Liver (tissue), 9 donors: ENCODE data around the gene CDH23. TPM values are rescaled to one million over a fixed set of nuclear protein-coding genes. Genes with fewer than 3 reads are reported as not detected.

Source experiments
- DNase-seq: peaks from one replicate; pipeline ENCODE4 v3.0.0-alpha.2; 2017; ENCODE audit warnings: low spot score
- H3K27ac ChIP-seq, 2 donors: one replicate each; pipeline ENCODE4 v1.7.0; 2013; ENCODE audit warnings: inconsistent platforms in 2 of 2, low read length in 2 of 2, control low read depth in 1 of 2, low read depth in 1 of 2, mild to moderate bottlenecking in 1 of 2
- H3K27me3 ChIP-seq, 4 donors: one replicate each; pipeline versions ENCODE4 v1.6.1 to v1.7.0; 2013; ENCODE audit warnings: low read length in 3 of 4, inconsistent platforms in 1 of 4, mild to moderate bottlenecking in 1 of 4, moderate library complexity in 1 of 4; ENCODE audit not compliant: control insufficient read depth in 4 of 4, insufficient read depth in 4 of 4
- H3K36me3 ChIP-seq, 4 donors: one replicate each; pipeline versions ENCODE4 v1.6.1 to v1.7.0; 2013; ENCODE audit warnings: low read length in 3 of 4, mild to moderate bottlenecking in 3 of 4, low read depth in 1 of 4, moderate library complexity in 1 of 4; ENCODE audit not compliant: control insufficient read depth in 4 of 4, insufficient read depth in 3 of 4
- H3K4me1 ChIP-seq, 4 donors: one replicate each; pipeline versions ENCODE4 v1.6.1 to v1.7.0; 2013; ENCODE audit warnings: low read length in 3 of 4, mild to moderate bottlenecking in 3 of 4, moderate library complexity in 1 of 4; ENCODE audit not compliant: control insufficient read depth in 4 of 4, insufficient read depth in 4 of 4
- H3K4me3 ChIP-seq, 3 donors: one replicate each; pipeline versions ENCODE4 v1.6.1 to v1.7.0; 2013; ENCODE audit warnings: low read length in 3 of 3, control low read depth in 1 of 3, low read depth in 1 of 3, mild to moderate bottlenecking in 1 of 3
- H3K9ac ChIP-seq, 2 donors: one replicate each; pipeline ENCODE4 v1.7.0; 2013; ENCODE audit warnings: low read length in 2 of 2, mild to moderate bottlenecking in 2 of 2, moderate library complexity in 2 of 2, control low read depth in 1 of 2, low read depth in 1 of 2
- H3K9me3 ChIP-seq, 4 donors: one replicate each; pipeline versions ENCODE4 v1.6.1 to v1.7.0; 2013; ENCODE audit warnings: low read length in 3 of 4; ENCODE audit not compliant: control insufficient read depth in 4 of 4
- ATF3 ChIP-seq: IDR thresholded peaks from 2 replicates; pipeline ENCODE4 v1.6.1; 2016; ENCODE audit warnings: antibody characterized with exemption
- CTCF ChIP-seq: fragments of 150-350 bp; IDR thresholded peaks from 2 replicates; pipeline ENCODE4 v1.5.1; 2017; ENCODE audit warnings: improper control_type of control experiment, low read depth, low read length; ENCODE audit not compliant: missing input control
- EGR1 ChIP-seq, 2 donors: IDR thresholded peaks; 2 replicates each; pipeline ENCODE4 v1.6.1; 2016 to 2018; ENCODE audit warnings: antibody characterized with exemption in 2 of 2, low read depth in 2 of 2
- FOXA2 ChIP-seq: IDR thresholded peaks from 2 replicates; pipeline ENCODE4 v1.6.1; 2016; ENCODE audit warnings: antibody characterized with exemption
- GABPA ChIP-seq, 2 donors: IDR thresholded peaks in 1 of 2; conservative IDR thresholded peaks in 1 of 2; 2 replicates each; pipeline ENCODE4 v1.6.1; 2016; ENCODE audit warnings: antibody characterized with exemption in 2 of 2, mild to moderate bottlenecking in 1 of 2, moderate library complexity in 1 of 2
- HNF4A ChIP-seq, 2 donors: conservative IDR thresholded peaks; 2 replicates each; pipeline ENCODE4 v1.6.1; 2016; ENCODE audit warnings: antibody characterized with exemption in 2 of 2, mild to moderate bottlenecking in 2 of 2
- JUND ChIP-seq, 2 donors: IDR thresholded peaks; 2 replicates each; pipeline ENCODE4 v1.6.1; 2016; ENCODE audit warnings: antibody characterized with exemption in 2 of 2
- NR2F2 ChIP-seq: IDR thresholded peaks from 2 replicates; pipeline ENCODE4 v1.6.1; 2016; ENCODE audit warnings: antibody characterized with exemption
- RAD21 ChIP-seq, 2 donors: IDR thresholded peaks; 2 replicates each; pipeline ENCODE4 v1.6.1; 2016; ENCODE audit warnings: antibody characterized with exemption in 2 of 2, mild to moderate bottlenecking in 2 of 2
- REST ChIP-seq: IDR thresholded peaks from 2 replicates; pipeline ENCODE4 v1.6.1; 2016; ENCODE audit warnings: antibody characterized with exemption, mild to moderate bottlenecking
- RXRA ChIP-seq, 2 donors: IDR thresholded peaks; 2 replicates each; pipeline ENCODE4 v1.6.1; 2017 to 2018; ENCODE audit warnings: antibody characterized with exemption in 2 of 2, mild to moderate bottlenecking in 1 of 2
- SP1 ChIP-seq: IDR thresholded peaks from 2 replicates; pipeline ENCODE4 v1.6.1; 2018; ENCODE audit warnings: antibody characterized with exemption, mild to moderate bottlenecking
- TAF1 ChIP-seq: conservative IDR thresholded peaks from 2 replicates; pipeline ENCODE4 v1.6.1; 2016; ENCODE audit warnings: antibody characterized with exemption, mild to moderate bottlenecking
- YY1 ChIP-seq: IDR thresholded peaks from 2 replicates; pipeline ENCODE4 v1.6.1; 2016; ENCODE audit warnings: antibody characterized with exemption, mild to moderate bottlenecking
- WGBS: extraction: QIAGEN DNeasy Blood & Tissue Kit; methylation state at CpG from one replicate; pipeline ENCODE4 v1.1.7; 2013; 5-methylcytosine and 5-hydroxymethylcytosine counted together
- polyA plus RNA-seq, 2 donors: library from polyadenylated mRNA; stranded (reverse) in 1 of 2; unstranded in 1 of 2; fragments of 200-250 nt in 1 of 2; fragments of >200 nt in 1 of 2; fragmentation: Nextera tagmentation in 1 of 2; extraction: Ambion mirVana in 1 of 2; gene quantifications; one replicate each; pipeline versions ENCODE4 v1.2.1 to v1.2.3, GENCODE V29; 2013 to 2015
- total RNA-seq, 2 donors: library from RNA; depleted of rRNA; stranded (reverse); fragments of >200 nt; gene quantifications; one replicate each; pipeline ENCODE4 v1.2.3, GENCODE V29; 2014
- TF ChIP-seq, protein P1 (sequence below): IDR thresholded peaks from 2 replicates; pipeline ENCODE4 v1.6.1; 2016; ENCODE audit warnings: antibody characterized with exemption
- donor health status: healthy.
- donor health status: healthy.
- donor health status: healthy.
- donor health status: healthy.
- donor health status: healthy.

Gene CDH23
- total and polyA plus RNA-seq, 4 donors = 1.5 to 4.7 (median 3.4) TPM

- H3K27me3 ChIP-seq = peaks cover 0 to 2% (median 0%) of the 10 kb centered on the region in 4 donors
- H3K9me3 ChIP-seq = no peaks in the 10 kb centered on the region
- DNase-seq = no peak
- no peaks in the 10 kb centered on the region for H3K36me3 ChIP-seq
- H3K9ac ChIP-seq = no peak overlapping the region
- no peak overlapping the region for H3K4me3 ChIP-seq
- H3K4me1 ChIP-seq = no peaks in the 10 kb centered on the region
- no peak for TF ChIP-seq ATF3
- TF ChIP-seq RXRA (IDR thresholded peaks at IDR 0.05) = no peak
- no peak for TF ChIP-seq GABPA (IDR thresholded peaks at IDR 0.05 in 1 of 2, conservative IDR thresholded peaks at IDR 0.05 in 1 of 2)
- no peak for TF ChIP-seq RAD21 (IDR thresholded peaks at IDR 0.05)
- no peak for TF ChIP-seq REST
- no peak for TF ChIP-seq CTCF
- TF ChIP-seq HNF4A (conservative IDR thresholded peaks at IDR 0.05) = no peak
- no peak for TF ChIP-seq YY1
- no peak for TF ChIP-seq NR2F2
- TF ChIP-seq JUND (IDR thresholded peaks at IDR 0.05) = no peak
- 87% methylated on average over 2 of the region's 2 CpGs for WGBS
- no peak overlapping the region for H3K27ac ChIP-seq
These were observed 208.7 kb downstream of the CDH23 start for GRCh38 chr10:71605263-71605962.

GRCh38 chr10:71606257-71607081, 209.7 kb downstream of the CDH23 start:
- H3K27ac ChIP-seq = no peak overlapping the region
- 90% methylated on average over 9 of the region's 9 CpGs for WGBS
- no peak overlapping the region for H3K9ac ChIP-seq
- H3K9me3 ChIP-seq = no peaks in the 10 kb centered on the region
- TF ChIP-seq EGR1 (IDR thresholded peaks at IDR 0.05; ENCODE audit: low read depth in 2 of 2) = no peak
- TF ChIP-seq NR2F2 = no peak
- no peak for TF ChIP-seq FOXA2
- no peak for TF ChIP-seq HNF4A (conservative IDR thresholded peaks at IDR 0.05)
- no peak for TF ChIP-seq SP1
- TF ChIP-seq CTCF = no peak
- no peak for TF ChIP-seq REST
- TF ChIP-seq ATF3 = no peak
- TF ChIP-seq, protein P1, sequence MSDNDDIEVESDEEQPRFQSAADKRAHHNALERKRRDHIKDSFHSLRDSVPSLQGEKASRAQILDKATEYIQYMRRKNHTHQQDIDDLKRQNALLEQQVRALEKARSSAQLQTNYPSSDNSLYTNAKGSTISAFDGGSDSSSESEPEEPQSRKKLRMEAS = no peak
- TF ChIP-seq GABPA (IDR thresholded peaks at IDR 0.05 in 1 of 2, conservative IDR thresholded peaks at IDR 0.05 in 1 of 2) = no peak
- no peak for TF ChIP-seq RAD21 (IDR thresholded peaks at IDR 0.05)
- TF ChIP-seq RXRA (IDR thresholded peaks at IDR 0.05) = no peak
- TF ChIP-seq JUND (IDR thresholded peaks at IDR 0.05) = no peak
- TF ChIP-seq TAF1 = no peak
- no peak for TF ChIP-seq YY1
- H3K4me1 ChIP-seq = no peaks in the 10 kb centered on the region
- peaks cover 0 to 2% (median 0%) of the 10 kb centered on the region in 4 donors for H3K27me3 ChIP-seq
- H3K4me3 ChIP-seq = no peak overlapping the region
- no peaks in the 10 kb centered on the region for H3K36me3 ChIP-seq
- DNase-seq = no peak
